ENCODE results near the gene DSCAML1. TPM values are rescaled to one million over a fixed set of nuclear protein-coding genes. Genes with fewer than 3 reads are reported as not detected.

Gene DSCAML1
- total RNA-seq, 2 donors from 2014 or later, result 0.67 to 1.3 TPM

DNA sequence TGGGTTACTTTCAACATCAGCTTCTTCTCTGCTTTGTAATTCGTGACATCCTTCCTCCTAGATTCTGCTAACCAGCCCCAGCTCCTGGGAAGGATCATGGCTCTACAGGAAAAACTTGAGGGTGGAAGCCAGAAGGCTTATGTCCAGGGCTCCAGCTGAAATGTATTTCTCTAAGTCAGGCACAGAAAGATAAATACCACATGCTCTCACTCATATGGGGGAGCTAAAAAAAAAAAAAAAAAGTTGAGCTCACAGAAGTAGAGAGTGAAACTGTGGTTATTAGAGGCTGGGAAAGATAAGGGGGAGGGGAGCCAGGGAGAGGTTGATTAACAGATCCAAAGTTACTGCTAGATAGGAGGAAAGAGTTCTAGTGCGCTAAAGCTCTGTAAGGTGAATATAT lies 74.9 kb downstream of the DSCAML1 start:
- Histone ChIP-seq H3K4me3 (no peak overlapping the region), H3K27ac (no peak overlapping the region), H3K4me1 (peaks cover 0 to 19% of the 10 kb centered on the region in 2 donors), H3K9me3 (no peaks in the 10 kb centered on the region), H3K36me3 (no peaks in the 10 kb centered on the region), H3K27me3 (no peaks in the 10 kb centered on the region)
- TF ChIP-seq, protein P1, sequence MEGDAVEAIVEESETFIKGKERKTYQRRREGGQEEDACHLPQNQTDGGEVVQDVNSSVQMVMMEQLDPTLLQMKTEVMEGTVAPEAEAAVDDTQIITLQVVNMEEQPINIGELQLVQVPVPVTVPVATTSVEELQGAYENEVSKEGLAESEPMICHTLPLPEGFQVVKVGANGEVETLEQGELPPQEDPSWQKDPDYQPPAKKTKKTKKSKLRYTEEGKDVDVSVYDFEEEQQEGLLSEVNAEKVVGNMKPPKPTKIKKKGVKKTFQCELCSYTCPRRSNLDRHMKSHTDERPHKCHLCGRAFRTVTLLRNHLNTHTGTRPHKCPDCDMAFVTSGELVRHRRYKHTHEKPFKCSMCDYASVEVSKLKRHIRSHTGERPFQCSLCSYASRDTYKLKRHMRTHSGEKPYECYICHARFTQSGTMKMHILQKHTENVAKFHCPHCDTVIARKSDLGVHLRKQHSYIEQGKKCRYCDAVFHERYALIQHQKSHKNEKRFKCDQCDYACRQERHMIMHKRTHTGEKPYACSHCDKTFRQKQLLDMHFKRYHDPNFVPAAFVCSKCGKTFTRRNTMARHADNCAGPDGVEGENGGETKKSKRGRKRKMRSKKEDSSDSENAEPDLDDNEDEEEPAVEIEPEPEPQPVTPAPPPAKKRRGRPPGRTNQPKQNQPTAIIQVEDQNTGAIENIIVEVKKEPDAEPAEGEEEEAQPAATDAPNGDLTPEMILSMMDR (IDR thresholded peaks at IDR 0.05), result no peak
- DNase-seq (ENCODE audit: low spot score), result no peak

DNA sequence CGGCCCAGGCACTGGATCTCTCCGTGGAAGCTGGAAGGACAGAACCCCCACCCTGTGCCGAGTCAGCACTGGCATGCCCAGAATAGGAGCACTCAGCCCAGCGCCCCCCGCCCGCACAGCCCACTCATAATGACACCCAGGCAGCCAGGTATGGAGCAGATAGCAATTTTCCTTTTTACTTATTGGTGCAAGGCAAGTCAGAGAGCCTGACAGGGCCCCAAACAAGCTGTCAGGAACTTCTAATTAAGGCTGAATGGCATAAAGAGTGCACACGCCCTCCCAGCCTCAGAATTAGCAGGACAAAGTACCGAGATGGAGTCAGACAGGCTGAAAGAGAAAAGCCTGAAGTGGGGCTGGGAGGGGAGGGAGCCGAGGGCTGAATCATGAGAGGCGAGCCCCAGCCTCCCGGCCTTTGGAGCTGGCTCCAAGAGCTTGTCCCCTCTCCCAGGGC lies 76.9 kb downstream of the DSCAML1 start:
- Histone ChIP-seq H3K9me3 (no peaks in the 10 kb centered on the region), H3K4me3 (no peak overlapping the region), H3K36me3 (no peaks in the 10 kb centered on the region), H3K27ac (no peak overlapping the region), H3K27me3 (no peaks in the 10 kb centered on the region), H3K4me1 (peaks cover 0 to 19% of the 10 kb centered on the region in 2 donors)
- TF ChIP-seq, protein P1 (IDR thresholded peaks at IDR 0.05), result no peak
- no peak for DNase-seq (ENCODE audit: low spot score)

DNA sequence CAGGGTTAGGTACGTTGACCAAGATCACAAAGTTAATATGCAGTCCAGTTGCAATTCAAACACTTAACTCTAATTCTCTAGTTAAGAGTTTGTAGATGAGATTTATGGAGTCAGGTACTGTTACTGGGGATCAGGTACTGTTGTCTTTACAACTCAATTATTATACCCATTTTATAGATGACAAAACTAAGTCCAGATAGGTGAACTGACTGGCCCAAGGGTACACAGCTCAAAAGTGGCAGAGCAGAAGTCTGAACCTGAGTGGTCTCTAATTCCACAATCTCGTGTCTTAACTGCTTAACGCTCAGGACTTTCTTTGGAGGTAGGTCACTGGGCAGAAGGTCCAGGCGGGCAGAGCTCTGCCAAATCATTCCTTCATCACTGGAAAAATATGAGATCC lies 77.5 kb downstream of the DSCAML1 start:
- TF ChIP-seq, protein P1 (IDR thresholded peaks at IDR 0.05), result no peak

DNA sequence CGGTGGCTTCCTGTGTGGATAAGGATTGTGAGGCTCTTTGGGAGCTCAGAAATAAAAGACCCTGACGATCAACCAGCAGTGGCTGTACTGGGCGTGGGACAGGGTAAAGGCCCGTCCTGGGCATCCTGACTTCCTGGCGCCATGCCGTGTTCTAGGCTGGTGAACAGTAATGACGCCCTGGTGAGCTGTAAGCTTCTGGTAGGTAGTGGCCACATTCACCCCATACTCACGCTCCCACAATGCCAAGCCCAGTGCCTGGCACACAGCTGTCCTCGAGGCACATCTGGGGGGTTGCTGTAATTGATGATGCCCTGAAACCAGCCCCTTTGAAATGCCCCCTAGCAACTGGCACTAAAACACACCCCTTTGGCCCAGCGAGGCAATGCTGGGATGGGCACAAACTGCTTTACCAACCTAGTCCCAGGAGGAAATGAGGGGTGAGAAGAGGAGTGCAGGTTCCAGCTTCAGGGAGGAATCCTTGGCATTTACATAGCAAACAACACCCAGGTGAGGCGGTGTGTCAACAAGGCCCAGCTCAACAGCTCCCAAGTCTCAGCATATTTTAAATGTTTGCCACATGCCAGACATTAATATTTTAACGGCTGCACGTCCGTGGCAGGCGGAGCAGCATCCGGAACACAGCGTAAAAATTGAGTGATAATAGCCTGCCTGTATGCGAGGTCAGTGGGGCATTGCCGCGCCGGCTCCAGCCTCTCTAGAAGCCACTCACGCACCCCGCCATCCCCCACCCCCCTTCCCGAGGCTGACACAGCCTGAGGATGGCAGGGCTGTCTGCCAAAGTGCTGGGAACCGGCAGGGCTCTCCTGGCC lies 79.3 kb downstream of the DSCAML1 start:
- Histone ChIP-seq H3K9me3 (no peaks in the 10 kb centered on the region), H3K27me3 (no peaks in the 10 kb centered on the region), H3K36me3 (no peaks in the 10 kb centered on the region), H3K27ac (no peak overlapping the region), H3K4me1 (peaks cover 0 to 18% of the 10 kb centered on the region in 2 donors), H3K4me3 (no peak overlapping the region)
- TF ChIP-seq, protein P1 (IDR thresholded peaks at IDR 0.05), result no peak
- DNase-seq (ENCODE audit: low spot score), result no peak

More for the DNA sequence above, 77.5 kb downstream of the DSCAML1 start:
- no peaks in the 10 kb centered on the region for H3K36me3 ChIP-seq
- no peak overlapping the region for H3K4me3 ChIP-seq
- H3K27me3 ChIP-seq, result no peaks in the 10 kb centered on the region
- H3K4me1 ChIP-seq, result peaks cover 0 to 19% of the 10 kb centered on the region in 2 donors
- no peak overlapping the region for H3K27ac ChIP-seq
- no peaks in the 10 kb centered on the region for H3K9me3 ChIP-seq
- DNase-seq (ENCODE audit: low spot score), result no peak

DNA sequence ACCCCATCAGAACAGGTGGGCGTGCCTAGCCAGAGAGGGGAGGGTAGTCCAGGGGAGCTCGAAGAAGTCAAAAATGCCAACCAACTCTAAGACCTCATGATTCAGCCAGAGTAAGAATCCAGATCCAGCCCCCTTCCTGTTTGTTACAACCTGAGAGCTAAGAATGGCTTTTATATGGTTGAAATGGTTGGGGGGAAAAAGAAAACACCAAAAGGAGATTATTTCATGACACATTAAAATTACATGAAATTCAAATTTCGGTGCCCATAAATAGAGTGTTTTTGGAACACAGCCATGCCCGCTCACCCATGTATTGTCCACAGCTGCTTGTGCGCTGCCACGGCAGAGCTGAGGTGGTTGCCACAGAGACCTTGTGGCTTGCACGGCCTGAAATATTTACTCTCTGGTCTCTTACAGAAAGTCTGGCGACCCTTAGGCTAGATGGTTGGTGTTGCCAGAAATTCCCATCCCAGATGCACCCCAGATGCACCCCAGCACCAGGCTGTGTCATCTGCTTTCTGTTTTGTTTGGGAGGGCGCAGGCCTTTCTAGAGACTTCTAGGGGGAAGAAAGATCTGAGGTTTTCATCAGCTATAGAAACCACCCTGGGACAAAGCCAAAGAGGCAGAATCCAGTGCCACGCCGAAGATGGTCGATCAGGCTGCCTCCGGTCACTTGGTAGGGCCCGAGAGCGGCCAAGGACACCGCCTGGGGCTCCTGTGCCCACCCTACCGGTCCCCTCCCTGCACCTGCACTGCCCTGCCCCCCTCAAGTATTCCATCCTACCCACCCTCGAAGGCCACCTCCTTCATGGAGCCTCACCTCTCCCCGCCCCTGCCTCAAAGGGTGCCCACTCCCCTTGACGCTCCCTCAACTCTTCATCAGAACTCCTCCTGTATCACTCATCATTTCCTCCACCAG lies 80.2 kb downstream of the DSCAML1 start:
- Histone ChIP-seq H3K4me1 (peaks cover 0 to 12% of the 10 kb centered on the region in 2 donors), H3K27me3 (no peaks in the 10 kb centered on the region), H3K4me3 (no peak overlapping the region), H3K27ac (no peak overlapping the region), H3K9me3 (no peaks in the 10 kb centered on the region), H3K36me3 (no peaks in the 10 kb centered on the region)
- DNase-seq (ENCODE audit: low spot score), result no peak
- TF ChIP-seq, protein P1 (IDR thresholded peaks at IDR 0.05), result no peak

Measured in right atrium auricular region (tissue), 2 donors.